GM18519 (cell line): Measurements from ENCODE around the gene VAV1.

ENCODE experiments used
- ATAC-seq: cut with Tn5 transposase; IDR thresholded peaks from one replicate; pipeline ENCODE4 v1.9.1; 2021; ENCODE audit warnings: mild to moderate bottlenecking, moderate library complexity; ENCODE audit not compliant: unreplicated experiment, low FRiP score

The VAV1 gene

GRCh38 chr19:6877766-6878165, 105.3 kb downstream of the VAV1 start:
- no peak for ATAC-seq

DNA sequence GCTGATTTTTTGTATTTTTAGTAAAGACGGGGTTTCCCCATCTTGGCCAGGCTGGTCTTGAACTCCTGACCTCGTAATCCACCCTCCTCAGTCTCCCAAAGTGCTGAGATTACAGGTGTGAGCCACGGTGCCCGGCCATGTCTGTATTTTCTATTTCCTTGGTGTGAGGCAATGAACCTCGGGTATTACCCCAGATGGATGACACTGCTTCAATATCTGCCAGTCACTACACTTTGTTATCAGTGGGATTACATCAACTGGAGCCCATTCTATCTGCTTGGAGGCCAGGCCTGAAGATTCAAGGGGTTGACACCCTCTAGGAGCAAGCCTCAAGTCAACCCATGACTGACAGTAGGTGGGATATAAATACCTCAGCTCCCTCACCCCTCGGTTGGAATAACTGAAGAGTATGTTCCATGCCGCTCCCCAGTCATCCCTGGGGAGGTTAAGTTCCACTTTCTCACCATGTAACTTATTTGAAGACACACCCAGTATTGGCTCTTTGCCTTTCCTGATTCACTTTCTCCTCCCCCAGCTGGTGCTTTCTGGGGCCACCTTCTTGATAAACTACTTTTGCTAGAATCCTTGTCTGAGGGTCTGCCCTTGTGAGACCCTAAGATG, 113.9 kb downstream of the VAV1 start:
- no peak for ATAC-seq

DNA sequence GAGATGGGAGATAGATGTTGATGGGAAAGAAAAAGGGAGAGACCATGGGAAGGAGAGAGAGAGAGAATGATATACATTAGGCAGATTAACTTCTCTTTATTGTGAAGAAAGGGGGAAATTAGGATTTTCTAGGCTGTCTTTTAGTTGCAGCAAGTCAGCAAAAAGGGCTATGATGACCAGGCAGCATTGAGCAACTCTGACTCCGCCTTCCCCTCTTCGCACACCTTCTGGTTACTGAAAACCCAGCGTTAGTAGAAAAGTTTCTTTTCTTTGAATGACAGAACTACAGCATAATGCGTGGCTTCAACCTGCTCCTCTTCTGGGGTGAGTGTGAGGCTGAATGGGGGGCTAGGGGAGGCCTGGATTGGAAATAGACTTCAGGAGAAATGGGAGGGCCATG, 114.8 kb downstream of the VAV1 start, which contains the start of gene ADGRE1:
Gene ADGRE1 (plus strand): TSS at position 264 of the 400 bp plus-strand sequence. CDS start 30 bp downstream, at position 294.
- ATAC-seq: no peak

DNA sequence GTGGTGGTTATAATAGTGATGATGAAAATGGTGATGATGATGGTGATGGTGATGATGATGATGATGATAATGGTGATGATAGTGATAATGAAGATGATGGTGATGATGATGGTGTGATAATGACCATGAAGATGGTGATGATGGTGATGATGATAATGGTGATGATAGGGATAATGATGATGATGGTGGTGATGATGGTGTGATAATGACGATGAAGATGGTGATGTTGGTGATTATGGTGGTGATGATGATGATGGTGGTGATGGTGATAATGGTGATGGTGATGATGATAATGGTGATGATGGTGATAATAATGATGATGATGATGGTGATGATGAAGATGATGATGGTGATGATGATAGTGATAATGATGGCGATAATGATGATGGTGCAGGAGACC, 116.5 kb downstream of the VAV1 start:
- ATAC-seq: no peak

- no peak for ATAC-seq
Measured at GRCh38 chr19:6890401-6890913, 117.9 kb downstream of the VAV1 start.

- no peak for ATAC-seq
Measured at GRCh38 chr19:6890938-6891337, 118.4 kb downstream of the VAV1 start.

DNA sequence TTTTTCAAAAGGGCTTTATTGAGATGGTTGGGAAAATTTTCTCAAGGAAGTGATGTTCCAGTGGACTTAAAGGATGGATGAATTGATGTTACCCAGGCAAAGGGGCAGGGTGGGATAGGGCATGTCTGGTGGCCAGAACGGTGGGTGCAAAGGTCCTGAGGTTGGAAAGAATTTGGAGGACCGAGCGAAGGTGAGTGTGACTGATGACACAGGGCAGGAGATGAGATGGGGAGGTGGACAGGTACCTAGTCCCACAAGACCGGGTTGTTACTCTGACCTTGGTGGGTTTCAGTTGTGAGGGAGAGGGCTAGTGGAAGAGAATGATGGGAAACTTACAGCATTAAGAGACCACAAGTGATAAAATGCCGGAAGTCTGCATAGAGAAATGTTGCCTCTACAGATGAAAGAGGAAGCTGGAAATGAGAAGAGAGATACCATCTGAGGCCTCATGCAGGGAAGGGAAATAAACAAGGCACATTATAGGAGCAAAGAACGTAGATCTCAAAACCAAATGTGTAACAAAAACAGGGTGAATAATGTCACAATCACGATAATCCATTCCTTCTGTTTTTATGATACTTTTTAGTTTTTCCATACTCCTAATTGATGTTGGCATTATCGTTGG, 119.4 kb downstream of the VAV1 start:
- ATAC-seq: no peak

GRCh38 chr19:6894313-6894712, 121.8 kb downstream of the VAV1 start:
- no peak for ATAC-seq

- no peak for ATAC-seq
Measured at GRCh38 chr19:6903446-6903845, 130.9 kb downstream of the VAV1 start.

DNA sequence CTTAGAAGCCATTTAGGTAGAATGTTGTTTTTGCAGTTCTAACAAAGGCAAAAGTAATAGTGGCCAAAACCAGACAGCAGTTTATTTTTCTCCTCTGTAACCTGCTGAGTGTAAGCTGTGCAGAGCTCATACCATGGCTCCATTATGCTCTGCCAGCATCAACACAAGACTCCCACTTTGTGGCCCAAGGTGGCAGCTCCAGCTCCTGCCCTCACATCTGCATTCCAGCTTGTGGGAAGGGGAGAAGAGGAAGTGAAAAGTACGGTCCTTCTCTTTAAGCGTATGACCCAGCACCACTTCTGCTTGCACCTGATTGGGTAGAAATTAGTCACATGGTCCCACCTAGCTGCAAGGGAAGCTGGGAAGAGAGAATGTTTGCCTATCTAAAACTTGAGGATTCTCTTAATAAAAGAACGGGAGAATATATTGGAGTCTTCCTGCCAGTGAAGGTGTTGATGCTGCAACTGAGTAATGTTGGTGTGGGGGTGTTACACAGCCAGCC, 134.1 kb downstream of the VAV1 start:
- no peak for ATAC-seq
